Measurements from ENCODE around the gene CRYZL1.
"Not testable (repeated sequence)": the region's sequence is repeated elsewhere in the genome, so short reads cannot be mapped to it uniquely, and the experiment has no call there.

Gene CRYZL1

GRCh38 chr21:33634254-33634653 is 7.3 kb downstream of the CRYZL1 start:
- no peak for DNase-seq (ENCODE audit: low read depth, low spot score)

GRCh38 chr21:33626151-33626550 is 15.4 kb downstream of the CRYZL1 start:
- not testable (repeated sequence) for DNase-seq (ENCODE audit: low read depth, low spot score)

DNA sequence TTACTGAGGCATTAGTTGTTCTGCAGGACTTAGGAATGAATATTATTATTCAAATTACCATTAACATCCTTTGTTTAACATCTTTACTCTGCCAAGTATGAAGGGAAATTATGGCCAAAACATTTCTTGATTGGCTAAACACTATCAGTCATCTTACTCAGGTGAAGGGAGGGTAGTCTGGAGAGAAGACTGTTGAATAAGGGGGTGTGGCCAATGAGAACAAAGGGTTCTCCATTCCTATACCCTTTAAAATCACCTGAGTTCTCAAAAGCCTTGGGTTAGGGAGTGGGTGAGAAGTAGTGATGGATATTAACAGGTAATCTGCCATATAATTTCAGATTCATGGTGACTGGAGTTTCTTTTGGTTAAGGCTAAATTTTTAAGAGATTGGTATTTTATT is 19.3 kb downstream of the CRYZL1 start:
- no peak for DNase-seq (ENCODE audit: low read depth, low spot score)

GRCh38 chr21:33619726-33620125 is 21.8 kb downstream of the CRYZL1 start:
- DNase-seq (ENCODE audit: low read depth, low spot score) = no peak

DNA sequence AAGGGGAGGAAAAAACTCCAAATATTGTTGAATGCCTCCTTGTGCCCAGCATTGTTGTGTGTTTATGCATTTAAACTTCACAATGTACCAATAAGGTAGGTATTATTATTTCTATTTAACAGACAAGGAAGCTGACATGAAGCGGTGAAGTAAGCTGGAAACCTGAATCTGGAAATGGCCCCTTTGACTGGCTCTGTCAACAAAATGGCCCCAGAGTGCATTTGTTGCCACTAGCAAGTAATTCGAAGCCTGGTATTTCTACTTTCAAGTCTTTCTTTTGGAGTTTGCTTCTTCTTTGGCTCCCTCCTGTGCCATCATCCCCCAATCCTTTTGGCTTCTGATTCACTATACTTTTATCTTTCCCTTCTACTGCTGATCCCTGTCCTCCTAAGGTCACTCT is 23.1 kb downstream of the CRYZL1 start:
- no peak for DNase-seq (ENCODE audit: low read depth, low spot score)

- not testable (repeated sequence) for DNase-seq (ENCODE audit: low read depth, low spot score)
These were observed 24.0 kb downstream of the CRYZL1 start for GRCh38 chr21:33617565-33617964.

- DNase-seq (ENCODE audit: low read depth, low spot score) = no peak
These were observed 30.4 kb downstream of the CRYZL1 start for GRCh38 chr21:33611006-33611744.

- no peak for DNase-seq (ENCODE audit: low read depth, low spot score)
These were observed 33.0 kb downstream of the CRYZL1 start for GRCh38 chr21:33608559-33608958.

- no peak for DNase-seq (ENCODE audit: low read depth, low spot score)
These were observed 43.5 kb downstream of the CRYZL1 start for GRCh38 chr21:33598051-33598450.

DNA sequence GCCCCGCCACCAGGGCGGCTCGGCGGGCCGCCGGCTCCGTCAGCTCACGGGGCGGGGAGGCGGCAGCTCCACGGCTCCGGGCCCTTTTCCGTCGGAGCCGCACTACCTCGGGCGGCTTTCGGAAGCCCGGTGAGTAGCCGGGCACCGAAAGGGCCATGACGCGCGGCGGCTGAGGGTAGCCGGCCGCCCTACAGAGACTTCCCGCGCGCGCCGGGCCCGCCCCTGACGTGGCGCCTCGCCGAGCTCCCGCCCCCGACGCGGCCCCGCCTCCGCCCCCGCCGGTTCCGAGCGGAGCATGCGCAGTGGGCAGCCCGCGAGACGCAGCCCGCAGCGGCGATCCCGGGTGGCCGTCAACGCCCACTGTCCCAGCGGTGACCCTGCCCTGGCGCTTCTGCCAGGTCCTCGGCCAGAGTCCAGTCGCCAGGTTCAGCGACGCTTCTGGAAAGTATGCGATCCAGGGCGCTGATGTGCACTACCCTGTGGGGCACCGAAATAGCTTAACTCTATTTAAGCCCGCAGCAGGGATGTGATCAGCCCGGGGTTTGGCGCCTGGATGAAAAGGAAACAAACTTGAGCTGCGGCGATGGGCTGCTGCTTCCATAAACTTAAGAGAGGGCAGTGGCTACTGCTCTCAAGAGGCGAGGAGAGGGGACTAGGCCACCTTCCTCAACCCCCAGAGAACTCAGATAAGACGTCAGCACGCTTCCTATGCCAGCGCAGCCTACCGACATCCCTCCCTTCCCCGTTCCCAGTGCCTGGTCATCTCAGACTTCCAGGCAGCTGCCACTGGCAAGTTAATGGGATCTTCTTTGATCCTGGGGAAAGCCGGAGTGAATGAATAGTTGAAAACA is 52.8 kb downstream of the CRYZL1 start, which contains the start of gene DONSON:
TSS of gene DONSON (minus strand) at position 200 of the 851 bp plus-strand sequence. CDS start at position 157, 43 bp downstream.
- peak; percentile 57 for DNase-seq (ENCODE audit: low read depth, low spot score)

DNA sequence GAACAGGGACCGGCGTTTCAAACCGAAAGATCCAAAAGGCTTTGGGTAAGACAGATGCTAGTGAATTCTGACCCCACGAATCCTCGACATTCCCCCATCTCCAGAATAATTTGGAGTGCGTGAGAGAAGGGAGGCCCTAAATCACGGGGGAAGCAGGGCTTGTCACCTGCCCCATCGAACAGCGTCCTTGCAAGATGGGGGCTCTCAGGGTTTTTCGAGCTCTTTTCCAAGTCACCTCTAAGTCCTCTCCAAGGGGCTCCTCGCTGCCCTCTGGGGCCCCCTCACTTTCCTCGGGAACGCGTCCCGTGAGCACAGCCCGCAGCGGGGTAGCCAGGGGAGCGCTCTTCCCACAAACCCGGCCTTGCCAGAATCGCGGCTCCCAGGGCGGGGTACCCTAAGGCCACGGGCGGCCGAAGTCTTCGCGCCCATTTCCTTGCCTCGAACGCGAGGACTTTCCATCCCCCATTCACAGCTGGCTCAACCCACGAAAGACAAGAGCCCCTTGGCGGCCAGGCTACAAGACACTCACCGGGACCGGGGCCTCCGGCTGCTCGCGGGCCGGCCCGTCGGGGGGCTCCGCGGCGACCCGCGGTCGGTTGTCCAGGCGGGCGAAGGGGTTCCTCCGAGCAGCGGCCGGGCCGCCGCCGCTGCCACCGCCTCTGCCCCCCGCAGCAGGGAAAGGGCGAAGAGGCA is 53.6 kb downstream of the CRYZL1 start:
- DNase-seq (ENCODE audit: low read depth, low spot score) = no peak

- DNase-seq (ENCODE audit: low read depth, low spot score) = no peak
These were observed 54.6 kb downstream of the CRYZL1 start for GRCh38 chr21:33586927-33587326.

- DNase-seq (ENCODE audit: low read depth, low spot score) = no peak
These were observed 57.1 kb downstream of the CRYZL1 start for GRCh38 chr21:33584455-33584854.

DNA sequence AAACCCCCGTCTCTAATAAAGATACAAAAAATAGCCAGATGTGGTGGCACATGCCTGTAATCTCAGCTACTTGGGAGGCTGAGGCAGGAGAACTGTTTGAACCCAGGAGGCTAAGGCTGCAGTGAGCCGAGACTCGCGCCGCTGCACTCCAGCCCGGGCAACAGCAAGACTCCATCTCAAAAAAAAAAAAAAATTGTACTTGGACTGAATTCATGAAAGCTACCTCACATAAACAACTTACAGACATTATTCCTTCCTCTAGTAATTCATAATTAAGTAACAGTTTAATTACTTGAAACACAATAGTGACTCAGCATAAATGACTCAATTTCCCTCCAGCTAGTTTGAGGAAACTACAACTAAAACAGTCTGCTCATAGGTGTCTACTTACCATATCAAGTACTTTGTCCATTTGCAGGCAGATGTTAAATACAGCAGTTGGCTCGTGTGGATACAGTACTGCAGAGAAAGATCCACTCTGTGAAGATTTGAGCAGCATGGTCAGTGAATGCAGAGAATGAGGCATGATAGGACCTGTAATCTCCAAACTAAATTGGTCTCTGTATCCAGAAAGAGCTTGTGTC is 62.5 kb downstream of the CRYZL1 start:
- no peak for DNase-seq (ENCODE audit: low read depth, low spot score)

DNA sequence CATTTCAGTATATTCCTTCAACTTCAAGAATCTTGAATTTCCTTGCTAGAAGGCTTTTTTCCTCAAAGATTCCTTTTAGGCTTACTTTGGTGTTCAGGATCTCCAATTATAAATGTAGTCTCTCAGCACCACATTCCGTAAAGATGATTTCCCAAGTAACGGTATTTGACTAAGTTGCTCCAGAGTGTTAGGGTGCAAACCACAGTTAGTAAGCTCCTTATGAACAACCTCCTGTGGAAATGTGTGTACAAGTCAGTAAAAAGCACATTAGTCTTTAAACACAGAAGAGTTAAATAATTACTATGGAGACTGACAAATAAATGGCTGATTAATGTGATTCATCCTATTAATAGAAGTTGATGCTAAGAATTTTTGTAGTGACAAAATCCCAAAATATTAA is 63.3 kb downstream of the CRYZL1 start:
- DNase-seq (ENCODE audit: low read depth, low spot score) = no peak

- not testable (repeated sequence) for DNase-seq (ENCODE audit: low read depth, low spot score)
These were observed 64.8 kb downstream of the CRYZL1 start for GRCh38 chr21:33576741-33577141.

- DNase-seq (ENCODE audit: low read depth, low spot score) = no peak
These were observed 69.2 kb downstream of the CRYZL1 start for GRCh38 chr21:33572350-33572749.

DNA sequence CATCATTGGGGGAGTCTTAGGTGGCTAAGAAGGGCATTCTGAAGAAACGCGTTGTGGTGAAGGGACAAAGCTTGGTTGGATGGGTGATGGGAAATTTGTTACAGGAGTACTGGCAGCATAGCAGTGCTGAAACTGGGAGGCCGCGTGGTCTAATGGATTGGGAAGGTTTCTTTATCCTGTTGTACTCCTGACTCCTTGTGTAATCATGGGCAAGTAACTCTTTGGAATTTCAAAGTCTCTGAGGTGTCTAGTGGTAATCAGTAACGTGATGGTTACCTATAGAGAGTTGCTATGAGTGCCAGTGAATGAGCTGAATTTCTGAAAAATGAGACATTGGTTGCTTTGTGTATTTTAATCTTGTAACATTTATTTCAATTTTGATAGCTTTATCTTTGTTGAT is 71.5 kb downstream of the CRYZL1 start:
- DNase-seq (ENCODE audit: low read depth, low spot score) = no peak

DNA sequence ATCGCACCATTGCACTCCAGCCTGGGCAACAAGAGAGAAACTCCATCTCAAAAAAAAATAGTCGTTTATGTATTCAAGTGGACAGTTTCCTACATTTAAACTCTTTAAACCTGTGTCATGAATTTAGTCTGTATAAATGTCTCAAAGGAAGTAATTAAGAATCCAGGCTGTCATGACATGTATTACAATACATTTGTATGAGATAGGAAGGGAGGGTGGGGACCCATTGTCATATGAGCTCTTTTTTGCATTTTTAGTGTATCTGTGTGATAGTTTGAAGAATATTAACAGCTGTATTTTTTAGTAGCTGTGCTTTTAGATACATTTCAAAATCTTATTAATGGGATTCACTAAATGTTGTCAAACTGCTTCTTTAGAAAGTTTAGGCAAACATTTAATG is 73.1 kb downstream of the CRYZL1 start:
- DNase-seq (ENCODE audit: low read depth, low spot score) = no peak

GRCh38 chr21:33567914-33568313 is 73.6 kb downstream of the CRYZL1 start:
- DNase-seq (ENCODE audit: low read depth, low spot score) = no peak

DNA sequence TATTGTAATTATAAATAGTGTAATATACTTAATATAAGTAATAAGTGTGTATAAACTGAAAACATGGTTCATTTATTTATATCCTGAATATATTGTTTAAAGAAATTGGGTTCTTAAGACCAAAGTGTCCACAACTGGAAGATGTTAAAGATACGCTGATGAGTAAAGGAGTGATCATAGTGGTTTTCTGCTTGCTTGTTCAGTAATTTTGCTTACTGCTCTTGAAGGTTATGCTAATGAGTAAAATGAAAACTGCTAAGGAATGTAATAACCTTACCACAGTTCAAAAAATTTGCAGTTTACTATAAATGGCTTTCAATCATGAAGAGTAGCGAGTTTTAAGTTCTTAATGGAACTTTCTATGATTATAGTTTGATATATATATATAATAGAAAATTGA is 75.0 kb downstream of the CRYZL1 start:
- no peak for DNase-seq (ENCODE audit: low read depth, low spot score)

- no peak for DNase-seq (ENCODE audit: low read depth, low spot score)
These were observed 79.2 kb downstream of the CRYZL1 start for GRCh38 chr21:33562389-33562788.
